Activated CD4-positive, CD25-positive, alpha-beta regulatory T cell treated with anti-CD3 and anti-CD28 coated beads, Interleukin-2, amount 50 U/mL, for 72 hours (primary cell): ENCODE data around the gene MUC20.
"Not testable (repeated sequence)": the region's sequence is repeated elsewhere in the genome, so short reads cannot be mapped to it uniquely, and the experiment has no call there.

Experiments
- DNase-seq: peaks from one replicate; pipeline ENCODE4 v3.0.0; 2021

The MUC20 gene

GRCh38 chr3:195774917-195775316, 54.1 kb downstream of the MUC20 start:
- no peak for DNase-seq

- no peak for DNase-seq
Measured at GRCh38 chr3:195777975-195778374, 57.2 kb downstream of the MUC20 start.

GRCh38 chr3:195781236-195781635, 60.5 kb downstream of the MUC20 start:
- DNase-seq = not testable (repeated sequence)
